ENCODE measurements around the gene TSPAN9. TPM values are rescaled to one million over a fixed set of nuclear protein-coding genes. Genes with fewer than 3 reads are reported as not detected.

TSPAN9 gene
- total RNA-seq, 1 donor from 2014 or later = 23.8 TPM

DNA sequence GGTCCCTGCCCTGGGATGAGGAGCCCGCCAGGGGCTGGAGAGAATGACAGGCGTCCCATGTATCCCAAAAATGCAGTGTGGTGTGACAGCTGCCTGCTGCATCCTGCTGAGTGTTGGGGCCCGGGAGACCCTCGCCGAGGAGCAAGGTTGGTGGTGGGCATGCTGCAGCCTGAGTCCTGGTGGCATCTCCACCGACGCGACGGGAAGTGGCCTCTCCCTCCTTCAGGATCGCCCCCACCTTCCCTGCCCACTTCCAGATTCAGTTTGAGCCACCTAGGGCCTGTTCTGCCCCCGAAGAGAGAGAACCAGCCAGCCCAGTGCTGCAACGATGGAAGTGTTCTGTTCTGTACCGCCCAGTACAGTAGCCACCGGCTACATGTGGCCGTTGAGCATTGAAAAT lies 70.1 kb downstream of the TSPAN9 start:
- H3K9me3 Mint-ChIP-seq = no peaks in the 10 kb centered on the region

DNA sequence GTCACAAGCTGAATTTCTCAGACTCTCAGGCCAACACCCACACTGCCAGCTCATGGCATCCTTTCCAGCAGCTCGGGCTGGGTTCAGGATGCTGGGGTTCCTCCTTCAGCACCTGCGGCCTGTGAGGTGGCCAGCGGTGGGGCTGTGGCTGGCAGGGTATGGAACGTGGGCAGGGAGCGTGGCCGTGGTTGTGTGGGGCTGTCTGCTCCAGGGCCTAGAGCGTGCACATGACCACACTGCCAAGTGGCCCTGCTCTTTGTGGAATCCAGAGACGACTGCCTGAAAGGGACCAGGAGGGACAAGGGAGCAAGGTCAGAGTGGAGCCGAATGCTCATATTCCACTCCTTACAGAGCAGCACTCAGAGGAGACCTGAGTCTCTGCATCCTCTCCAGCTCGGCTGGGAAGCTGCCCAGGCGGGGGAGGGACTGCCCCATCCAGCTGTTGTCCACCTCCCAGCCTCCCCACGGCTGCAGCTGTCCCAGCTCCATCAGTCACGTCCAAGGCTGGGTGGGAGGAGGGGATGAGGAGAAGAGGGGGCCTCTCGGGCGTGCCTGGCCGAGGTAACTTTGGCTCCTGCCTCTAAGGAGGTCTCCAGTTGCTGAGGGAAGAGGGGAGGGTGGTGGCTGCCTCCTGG lies 71.3 kb downstream of the TSPAN9 start:
- DNase-seq (ENCODE audit: low read depth, low spot score) = no peak
- no peaks in the 10 kb centered on the region for H3K9me3 Mint-ChIP-seq

More for the DNA sequence above, 70.1 kb downstream of the TSPAN9 start:
- no peaks in the 10 kb centered on the region for H3K36me3 Mint-ChIP-seq (ENCODE audit: low read depth)
- TF ChIP-seq, protein P1, sequence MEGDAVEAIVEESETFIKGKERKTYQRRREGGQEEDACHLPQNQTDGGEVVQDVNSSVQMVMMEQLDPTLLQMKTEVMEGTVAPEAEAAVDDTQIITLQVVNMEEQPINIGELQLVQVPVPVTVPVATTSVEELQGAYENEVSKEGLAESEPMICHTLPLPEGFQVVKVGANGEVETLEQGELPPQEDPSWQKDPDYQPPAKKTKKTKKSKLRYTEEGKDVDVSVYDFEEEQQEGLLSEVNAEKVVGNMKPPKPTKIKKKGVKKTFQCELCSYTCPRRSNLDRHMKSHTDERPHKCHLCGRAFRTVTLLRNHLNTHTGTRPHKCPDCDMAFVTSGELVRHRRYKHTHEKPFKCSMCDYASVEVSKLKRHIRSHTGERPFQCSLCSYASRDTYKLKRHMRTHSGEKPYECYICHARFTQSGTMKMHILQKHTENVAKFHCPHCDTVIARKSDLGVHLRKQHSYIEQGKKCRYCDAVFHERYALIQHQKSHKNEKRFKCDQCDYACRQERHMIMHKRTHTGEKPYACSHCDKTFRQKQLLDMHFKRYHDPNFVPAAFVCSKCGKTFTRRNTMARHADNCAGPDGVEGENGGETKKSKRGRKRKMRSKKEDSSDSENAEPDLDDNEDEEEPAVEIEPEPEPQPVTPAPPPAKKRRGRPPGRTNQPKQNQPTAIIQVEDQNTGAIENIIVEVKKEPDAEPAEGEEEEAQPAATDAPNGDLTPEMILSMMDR (conservative IDR thresholded peaks at IDR 0.05) = no peak
- peaks cover 21% of the 10 kb centered on the region for H3K4me1 Mint-ChIP-seq
- no peak overlapping the region for H3K27ac Mint-ChIP-seq (ENCODE audit: unreplicated experiment)
- no peaks in the 10 kb centered on the region for H3K27me3 Mint-ChIP-seq (ENCODE audit: low read depth)
- H3K4me3 Mint-ChIP-seq = no peak overlapping the region
- no peak for DNase-seq (ENCODE audit: low read depth, low spot score)

DNA sequence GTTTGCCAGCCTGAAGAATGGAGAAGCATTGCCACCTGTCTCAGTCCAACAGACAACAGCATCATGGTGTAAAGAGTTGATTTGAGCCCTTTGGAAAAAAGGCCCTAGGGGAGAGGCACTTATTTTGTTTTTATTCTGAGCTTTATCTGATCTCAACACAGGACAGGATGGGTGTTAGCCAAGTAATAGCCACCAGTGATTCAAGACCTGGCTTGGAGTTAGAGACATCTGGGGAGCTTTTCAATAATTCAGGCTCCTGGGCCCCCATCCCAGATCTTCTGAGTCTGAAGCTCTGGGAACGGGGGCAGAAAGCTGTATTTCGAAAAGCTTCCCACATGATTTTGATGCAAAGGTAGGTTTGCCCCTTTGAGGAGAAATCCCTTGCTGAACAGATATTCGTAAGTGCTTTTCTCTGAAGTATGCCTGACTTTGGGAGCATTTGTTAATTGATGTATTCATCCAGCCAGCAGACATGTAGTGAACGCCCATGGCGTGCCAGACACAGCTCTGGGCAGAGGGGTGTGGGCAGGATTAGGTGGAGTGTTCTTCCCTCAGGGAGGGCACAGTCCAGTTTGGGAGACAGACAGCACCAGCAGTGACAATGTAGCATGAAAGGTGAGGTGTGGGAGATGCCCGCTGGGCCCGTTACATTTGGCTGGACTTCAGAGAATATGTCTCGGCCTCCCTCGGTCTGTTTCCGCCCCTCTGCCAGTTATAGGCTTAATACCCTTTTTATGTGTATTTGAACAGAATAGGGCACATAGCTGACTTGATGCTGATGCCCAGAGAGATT lies 72.5 kb downstream of the TSPAN9 start:
- H3K4me3 Mint-ChIP-seq = no peak overlapping the region
- TF ChIP-seq, protein P1 (conservative IDR thresholded peaks at IDR 0.05) = no peak
- H3K9me3 Mint-ChIP-seq = no peaks in the 10 kb centered on the region
- H3K27ac Mint-ChIP-seq (ENCODE audit: unreplicated experiment) = no peak overlapping the region
- H3K36me3 Mint-ChIP-seq (ENCODE audit: low read depth) = no peaks in the 10 kb centered on the region
- peaks cover 30% of the 10 kb centered on the region for H3K4me1 Mint-ChIP-seq
- DNase-seq (ENCODE audit: low read depth, low spot score) = no peak
- no peaks in the 10 kb centered on the region for H3K27me3 Mint-ChIP-seq (ENCODE audit: low read depth)

More for the DNA sequence above, 71.3 kb downstream of the TSPAN9 start:
- H3K27me3 Mint-ChIP-seq (ENCODE audit: low read depth) = no peaks in the 10 kb centered on the region
- no peaks in the 10 kb centered on the region for H3K36me3 Mint-ChIP-seq (ENCODE audit: low read depth)
- peaks cover 21% of the 10 kb centered on the region for H3K4me1 Mint-ChIP-seq
- H3K27ac Mint-ChIP-seq (ENCODE audit: unreplicated experiment) = no peak overlapping the region
- TF ChIP-seq, protein P1 (conservative IDR thresholded peaks at IDR 0.05) = no peak
- H3K4me3 Mint-ChIP-seq = no peak overlapping the region

DNA sequence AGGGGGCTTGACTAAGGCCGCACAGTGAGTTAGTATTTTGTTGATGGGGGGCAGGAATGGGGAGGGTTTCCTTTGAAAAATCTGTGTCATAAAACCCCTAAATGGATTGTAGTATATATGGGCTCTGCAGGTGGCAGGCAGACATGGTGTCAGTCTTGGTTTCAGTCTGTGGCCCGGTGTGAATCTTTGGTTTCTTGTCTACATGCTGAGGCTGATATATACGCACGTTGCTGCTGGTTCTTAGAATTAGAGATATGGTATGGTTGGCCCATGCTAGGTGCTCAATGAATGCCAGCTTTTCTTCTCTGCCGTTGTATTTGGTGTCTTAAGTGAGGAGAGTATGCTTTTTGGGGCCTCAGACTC lies 73.1 kb downstream of the TSPAN9 start:
- TF ChIP-seq, protein P1 (conservative IDR thresholded peaks at IDR 0.05) = no peak
- Mint-ChIP-seq H3K9me3 (no peaks in the 10 kb centered on the region), H3K27me3 (ENCODE audit: low read depth) (no peaks in the 10 kb centered on the region), H3K4me1 (peaks cover 36% of the 10 kb centered on the region), H3K27ac (ENCODE audit: unreplicated experiment) (no peak overlapping the region), H3K36me3 (ENCODE audit: low read depth) (no peaks in the 10 kb centered on the region), H3K4me3 (no peak overlapping the region)
- DNase-seq (ENCODE audit: low read depth, low spot score) = no peak

DNA sequence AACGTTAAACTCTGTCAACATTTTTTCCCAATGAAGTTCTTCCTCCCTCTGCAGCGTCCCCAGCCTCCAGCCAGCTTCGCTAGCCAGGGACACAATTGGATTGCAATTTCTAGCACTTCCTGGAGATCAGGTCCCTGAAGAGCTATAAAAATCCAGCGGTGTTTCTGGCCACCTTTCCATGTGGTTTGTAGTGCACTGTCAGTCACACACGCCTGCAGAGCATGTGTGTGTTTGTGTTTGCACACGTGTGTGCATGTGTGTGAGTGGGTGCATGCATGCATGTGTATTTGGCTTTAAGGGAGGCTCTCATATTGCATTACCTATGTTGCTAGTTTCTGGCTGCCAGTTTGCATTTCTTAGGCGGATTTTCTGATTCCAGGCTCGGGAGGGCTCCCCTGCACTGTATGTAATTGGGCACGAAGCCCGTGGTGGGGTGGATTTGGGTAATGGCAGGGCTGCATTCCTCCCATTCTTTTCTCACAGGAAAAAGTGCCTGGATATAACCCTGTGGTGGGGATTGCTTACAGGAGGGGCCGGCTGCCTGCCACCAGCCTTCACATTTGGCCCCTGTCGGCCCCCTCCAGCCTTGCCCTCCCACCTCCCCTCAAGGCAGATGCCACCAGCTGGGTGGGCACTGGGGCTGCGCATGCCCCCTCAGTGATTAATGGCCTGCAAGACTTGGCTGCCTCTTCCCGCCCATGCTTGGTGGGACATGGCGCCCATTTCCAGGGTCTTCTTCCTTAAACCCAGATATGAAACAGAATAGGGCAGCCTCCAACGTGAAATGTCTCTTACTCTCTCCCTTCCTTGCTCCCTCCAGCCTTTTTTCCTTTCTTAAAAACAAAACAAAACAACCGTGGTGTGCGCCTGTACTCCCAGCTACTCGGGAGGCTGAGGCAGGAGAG lies 74.0 kb downstream of the TSPAN9 start:
- no peaks in the 10 kb centered on the region for H3K9me3 Mint-ChIP-seq
- H3K4me1 Mint-ChIP-seq = peaks cover 45% of the 10 kb centered on the region
- no peak overlapping the region for H3K4me3 Mint-ChIP-seq
- TF ChIP-seq, protein P1 (conservative IDR thresholded peaks at IDR 0.05) = no peak
- H3K36me3 Mint-ChIP-seq (ENCODE audit: low read depth) = no peaks in the 10 kb centered on the region
- H3K27me3 Mint-ChIP-seq (ENCODE audit: low read depth) = no peaks in the 10 kb centered on the region
- no peak for DNase-seq (ENCODE audit: low read depth, low spot score)
- H3K27ac Mint-ChIP-seq (ENCODE audit: unreplicated experiment) = no peak overlapping the region

Measured in neural crest cell (in vitro differentiated cells).